ENCODE measurements around the gene KMT2B.

KMT2B gene

GRCh38 chr19:35744430-35745327 is 26.9 kb downstream of the KMT2B start (continued):
- TF ChIP-seq SETDB1 (IDR thresholded peaks at IDR 0.05; ENCODE audit: insufficient read length, low read length) (no peak), ZIC2 (tag by site-specific recombination; IDR thresholded peaks at IDR 0.05) (no peak), HIC1 (tag by site-specific recombination; IDR thresholded peaks at IDR 0.05) (peak; percentile 27; the same call in 1 of the 2 replicates), ZNF521 (tag by site-specific recombination; IDR thresholded peaks at IDR 0.05) (no peak), SCRT2 (tag by site-specific recombination; IDR thresholded peaks at IDR 0.05) (peak; percentile 14; the same call in 1 of the 2 replicates), ZNF544 (tag by site-specific recombination; IDR thresholded peaks at IDR 0.05) (no peak), ATF2 (tag by site-specific recombination; IDR thresholded peaks at IDR 0.05; ENCODE audit: low read depth) (no peak), PRDM2 (tag by site-specific recombination; IDR thresholded peaks at IDR 0.05; ENCODE audit: borderline replicate concordance) (no peak), ZFP69B (tag by site-specific recombination; IDR thresholded peaks at IDR 0.05) (peak; percentile 64), ZBTB20 (tag by site-specific recombination; IDR thresholded peaks at IDR 0.05) (peak; percentile 89), ZSCAN4 (tag by site-specific recombination; IDR thresholded peaks at IDR 0.05) (no peak), HOXC10 (CRISPR knock-in tag; IDR thresholded peaks at IDR 0.05) (no peak), ZNF585B (tag by site-specific recombination; IDR thresholded peaks at IDR 0.05) (no peak), PRDM10 (tag by site-specific recombination; IDR thresholded peaks at IDR 0.05) (peak; percentile 95), ZNF747 (tag by site-specific recombination; IDR thresholded peaks at IDR 0.05) (no peak), ZNF626 (tag by site-specific recombination; IDR thresholded peaks at IDR 0.05) (no peak), ZNF239 (tag by site-specific recombination; IDR thresholded peaks at IDR 0.05) (no peak), ZFP37 (tag by site-specific recombination; IDR thresholded peaks at IDR 0.05) (0 out of 2 replicates have a peak, but pooled peaks have one; percentile 36), GLI2 (tag by site-specific recombination; IDR thresholded peaks at IDR 0.05; ENCODE audit: borderline replicate concordance, low read depth) (no peak), ZNF26 (tag by site-specific recombination; IDR thresholded peaks at IDR 0.05) (no peak), ZNF211 (tag by site-specific recombination; IDR thresholded peaks at IDR 0.05; ENCODE audit: low read depth) (no peak), ZSCAN23 (tag by site-specific recombination; IDR thresholded peaks at IDR 0.05) (no peak; the same call in 1 of the 2 replicates), ZNF600 (tag by site-specific recombination; IDR thresholded peaks at IDR 0.05) (0 out of 2 replicates have a peak, but pooled peaks have one; percentile 10)
